HG03066 (cell line): ENCODE measurements around the gene ETV1.

Source experiments
- ATAC-seq: cut with Tn5 transposase; IDR thresholded peaks from one replicate; pipeline ENCODE4 v1.9.1; 2021; ENCODE audit warnings: low read depth; ENCODE audit not compliant: unreplicated experiment

Gene ETV1

GRCh38 chr7:13988065-13988464 is 1.4 kb downstream of the ETV1 start:
- ATAC-seq: no peak

DNA sequence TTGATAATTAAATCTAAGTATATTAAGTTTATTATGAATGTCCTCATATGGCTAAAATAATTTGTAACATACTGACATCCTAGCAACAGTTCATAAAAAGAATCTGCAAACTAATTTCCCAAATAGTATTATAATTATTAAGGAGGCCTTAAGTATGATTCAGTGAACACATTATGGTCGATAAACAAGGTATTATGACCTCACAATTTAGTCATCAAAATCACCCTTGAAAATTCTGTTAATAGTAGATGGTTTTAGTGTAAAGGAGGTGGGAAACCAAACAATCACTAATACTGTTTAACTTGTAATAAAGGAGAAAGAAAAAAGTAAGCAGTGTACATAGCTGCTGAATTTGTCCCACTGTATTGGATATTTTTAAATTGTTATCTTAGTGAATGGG is 2.1 kb downstream of the ETV1 start:
- no peak for ATAC-seq

GRCh38 chr7:13986208-13986607 is 3.3 kb downstream of the ETV1 start:
- ATAC-seq: no peak

GRCh38 chr7:13984831-13985685 is 4.4 kb downstream of the ETV1 start:
- no peak for ATAC-seq

GRCh38 chr7:13984061-13984460 is 5.4 kb downstream of the ETV1 start:
- no peak for ATAC-seq

DNA sequence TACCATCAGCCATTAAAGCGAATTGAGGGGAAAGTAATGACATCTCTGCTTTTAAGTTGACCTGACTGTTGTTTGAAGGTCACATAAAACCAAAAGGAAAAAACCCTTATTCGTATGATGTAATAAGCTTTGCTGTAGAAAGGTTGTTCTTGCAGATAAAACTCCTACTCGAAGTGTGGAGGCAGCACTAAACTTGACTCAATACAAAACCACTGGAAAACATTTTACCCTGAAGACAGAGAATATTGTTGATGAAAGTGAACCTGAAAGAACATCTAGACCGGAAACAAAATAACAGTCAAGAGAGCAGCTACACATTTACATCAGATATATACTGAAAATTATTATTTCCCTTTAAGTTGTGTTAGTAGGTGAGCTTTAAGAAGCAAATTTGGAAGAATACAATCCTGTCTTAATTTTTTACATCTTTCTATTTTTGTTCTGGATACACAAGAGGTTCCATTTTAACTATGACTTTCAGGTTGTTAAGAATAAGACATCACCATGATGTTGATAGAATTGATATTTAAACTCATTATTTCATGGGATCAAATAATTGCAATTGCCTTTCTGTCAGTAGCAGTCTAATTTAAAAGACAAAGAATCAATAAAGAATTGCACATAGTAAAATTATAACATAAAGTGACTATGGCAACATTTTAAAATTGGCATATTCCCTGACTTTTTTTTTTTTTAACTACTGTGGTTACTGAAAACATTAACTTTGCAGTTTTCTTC is 6.4 kb downstream of the ETV1 start:
- no peak for ATAC-seq

DNA sequence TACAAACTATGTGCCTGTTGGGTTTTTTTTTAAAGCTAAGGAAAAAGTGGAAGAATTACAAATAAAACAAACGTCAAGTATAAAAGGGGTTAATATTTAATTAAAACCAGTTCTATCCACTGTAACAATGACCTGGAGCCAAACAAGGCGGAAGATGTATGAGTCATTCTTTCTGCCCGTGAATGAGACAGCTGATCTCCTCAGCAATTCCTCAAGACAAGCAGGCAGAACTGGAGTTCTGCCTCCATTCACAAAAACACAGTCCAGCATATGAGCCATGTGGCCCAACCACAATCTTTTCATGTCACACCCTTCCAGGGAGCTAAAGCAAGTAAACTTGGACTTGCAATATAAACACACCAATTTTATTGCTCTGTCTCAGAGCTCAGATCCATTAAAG is 8.4 kb downstream of the ETV1 start:
- no peak for ATAC-seq

- no peak for ATAC-seq
These were observed 9.0 kb downstream of the ETV1 start for GRCh38 chr7:13980474-13980873.

GRCh38 chr7:13979671-13980435 is 9.6 kb downstream of the ETV1 start:
- no peak for ATAC-seq

GRCh38 chr7:13976594-13976993 is 12.9 kb downstream of the ETV1 start:
- ATAC-seq: no peak

DNA sequence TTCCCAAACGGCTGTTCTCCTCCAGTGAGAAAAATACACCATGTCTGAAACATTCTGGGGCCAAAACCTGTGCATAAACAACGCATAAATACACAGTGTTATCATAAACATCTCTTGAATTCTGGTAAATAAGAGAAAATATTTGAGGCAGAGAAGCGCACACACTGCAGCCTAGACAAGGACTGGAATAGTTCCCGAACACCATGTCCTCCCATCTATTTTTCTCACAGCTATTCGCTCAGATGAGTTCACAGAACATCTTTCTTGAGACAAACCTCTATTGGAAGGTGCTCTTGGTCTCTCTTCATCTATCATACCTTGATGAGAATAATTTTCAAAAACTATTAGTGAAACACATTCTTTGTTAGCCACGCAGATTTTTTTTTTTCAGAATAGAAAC is 24.4 kb downstream of the ETV1 start:
- no peak for ATAC-seq

GRCh38 chr7:13963925-13964324 is 25.5 kb downstream of the ETV1 start:
- ATAC-seq: no peak

- ATAC-seq: no peak
These were observed 34.0 kb downstream of the ETV1 start for GRCh38 chr7:13955494-13955893.

- no peak for ATAC-seq
These were observed 36.1 kb downstream of the ETV1 start for GRCh38 chr7:13953368-13953767.

DNA sequence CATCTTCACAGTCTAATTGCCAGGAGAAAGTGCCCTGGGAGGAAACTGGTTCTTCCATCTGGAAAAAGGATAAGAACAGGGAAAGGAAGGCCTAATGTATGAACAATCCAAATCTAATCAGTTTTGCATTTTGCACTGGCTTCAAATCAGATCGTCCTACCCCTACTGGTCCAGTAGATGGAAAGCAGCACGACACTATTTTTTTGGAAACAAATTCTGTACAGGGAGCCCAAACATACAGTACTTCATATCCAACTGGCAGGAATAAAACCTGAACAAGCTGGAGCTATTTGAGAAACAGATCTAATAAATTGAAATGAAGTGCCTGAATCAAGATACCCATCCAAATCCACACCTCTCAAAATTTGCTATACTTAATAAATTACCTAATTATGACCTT is 36.5 kb downstream of the ETV1 start:
- no peak for ATAC-seq

GRCh38 chr7:13949939-13950338 is 39.5 kb downstream of the ETV1 start:
- ATAC-seq: no peak

DNA sequence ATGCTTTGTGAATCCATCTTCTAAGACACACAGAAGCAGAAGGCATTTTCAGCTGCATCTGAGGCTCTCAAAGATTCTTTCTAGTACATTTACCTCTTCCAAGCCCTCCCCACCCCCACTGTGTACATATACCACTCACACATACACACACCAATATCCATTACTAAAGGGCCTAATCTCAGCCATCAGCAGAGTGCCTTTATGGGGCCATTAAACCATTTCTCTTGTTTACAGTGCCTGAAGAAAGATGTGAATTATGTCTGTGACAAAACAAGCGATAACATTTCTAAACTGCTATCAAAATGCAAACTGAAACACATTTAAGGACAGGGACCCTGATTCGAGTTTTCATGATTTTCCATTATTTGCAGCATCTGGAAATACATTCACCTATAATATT is 40.0 kb downstream of the ETV1 start:
- ATAC-seq: no peak

GRCh38 chr7:13948019-13948801 is 41.3 kb downstream of the ETV1 start:
- no peak for ATAC-seq

GRCh38 chr7:13947535-13947934 is 41.9 kb downstream of the ETV1 start:
- ATAC-seq: no peak

- ATAC-seq: no peak
These were observed 43.3 kb downstream of the ETV1 start for GRCh38 chr7:13946181-13946580.
